H1 (cell line): ENCODE measurements around the gene TBC1D17. TPM values are rescaled to one million over a fixed set of nuclear protein-coding genes. Genes with fewer than 3 reads are reported as not detected.

Source experiments
- CTCF ChIA-PET: fragments of 300-600 bp; sonication (Branson Sonifier 250); formaldehyde crosslinking; loops from one replicate; lab custom pipeline; 2021; ENCODE audit not compliant: partially characterized antibody; lab: Charles Lee
- POLR2A ChIA-PET: fragments of 300-600 bp; sonication (Branson Sonifier 250); formaldehyde crosslinking; loops from one replicate; lab custom pipeline; 2021; ENCODE audit warnings: inconsistent platforms; ENCODE audit not compliant: partially characterized antibody; lab: Charles Lee
- DNase-seq, 2 experiments: peaks; one replicate each; pipeline versions ENCODE4 v3.0.0 to v3.0.0-alpha.2; 2010 to 2022; ENCODE audit warnings: low spot score in 2 of 2, low read depth in 1 of 2, mixed read lengths in 1 of 2
- FAIRE-seq: peaks from 2 replicates; lab custom pipeline; 2011; peaks lifted over from hg19 to GRCh38; lab: Jason Lieb, UNC
- H2AFZ ChIP-seq: 2 replicates; pipeline ENCODE4 v1.8.1; 2012; ENCODE audit warnings: low read length, inconsistent platforms
- H2AK5ac ChIP-seq: 2 replicates; pipeline ENCODE4 v1.6.1; 2013; ENCODE audit warnings: low read depth, low read length
- H2BK120ac ChIP-seq: replicated peaks from 2 replicates; pipeline ENCODE3; 2013; ENCODE audit warnings: low read depth, low read length, inconsistent platforms
- H2BK12ac ChIP-seq: 2 replicates; pipeline ENCODE4 v1.6.1; 2013; ENCODE audit warnings: low read depth, low read length
- H2BK15ac ChIP-seq: 2 replicates; pipeline ENCODE4 v1.6.1; 2013; ENCODE audit warnings: low read length
- H2BK20ac ChIP-seq: 2 replicates; pipeline ENCODE4 v1.6.1; 2013; ENCODE audit warnings: low read length
- H2BK5ac ChIP-seq: 2 replicates; pipeline ENCODE4 v1.6.1; 2013; ENCODE audit warnings: low read depth, low read length
- H3K14ac ChIP-seq: 2 replicates; pipeline ENCODE4 v1.6.1; 2013; ENCODE audit warnings: inconsistent platforms; ENCODE audit not compliant: insufficient read length
- H3K18ac ChIP-seq: 2 replicates; pipeline ENCODE4 v1.6.1; 2013; ENCODE audit warnings: low read length; ENCODE audit errors: extremely low read depth
- H3K23ac ChIP-seq: 2 replicates; pipeline ENCODE4 v1.6.1; 2013; ENCODE audit warnings: inconsistent platforms; ENCODE audit not compliant: insufficient read length
- H3K23me2 ChIP-seq: 2 replicates; pipeline ENCODE4 v1.6.1; 2013; ENCODE audit warnings: low read depth, low read length
- H3K27ac ChIP-seq: 2 replicates; pipeline ENCODE4 v1.6.1; 2011; ENCODE audit warnings: low read depth, low read length, inconsistent platforms
- H3K27me3 ChIP-seq, 4 experiments: replicated peaks in 1 of 4; 1 replicate in 1 of 4; 2 replicates in 3 of 4; pipeline versions ENCODE4 v1.6.1 to v1.8.1; 2011 to 2013; ENCODE audit warnings: low read length in 3 of 4, mild to moderate bottlenecking in 3 of 4, inconsistent platforms in 2 of 4, mixed read lengths in 2 of 4, moderate library complexity in 1 of 4; ENCODE audit not compliant: control insufficient read depth in 3 of 4, insufficient read depth in 3 of 4; ENCODE audit errors: extremely low read depth in 1 of 4
- H3K36me3 ChIP-seq, 4 experiments: 2 replicates each; pipeline versions ENCODE4 v1.6.1 to v1.8.1; 2011 to 2013; ENCODE audit warnings: mild to moderate bottlenecking in 4 of 4, low read length in 3 of 4, moderate library complexity in 2 of 4, control low read depth in 1 of 4, inconsistent platforms in 1 of 4; ENCODE audit not compliant: insufficient read depth in 4 of 4, control insufficient read depth in 2 of 4
- H3K4ac ChIP-seq: replicated peaks from 2 replicates; pipeline ENCODE3; 2013; ENCODE audit warnings: low read length, low read depth, mixed read lengths, inconsistent platforms; ENCODE audit not compliant: insufficient read length
- H3K4me1 ChIP-seq, 4 experiments: replicated peaks in 1 of 4; 1 replicate in 1 of 4; 2 replicates in 3 of 4; pipeline versions ENCODE4 v1.6.1 to v1.8.1; 2011 to 2013; ENCODE audit warnings: low read length in 3 of 4, inconsistent platforms in 2 of 4, mixed read lengths in 1 of 4; ENCODE audit not compliant: insufficient read depth in 4 of 4, control insufficient read depth in 3 of 4
- H3K4me2 ChIP-seq, 2 experiments: 2 replicates each; pipeline versions ENCODE4 v1.6.1 to v1.8.1; 2011 to 2013; ENCODE audit warnings: low read depth in 2 of 2, low read length in 2 of 2, control low read depth in 1 of 2, inconsistent platforms in 1 of 2, mild to moderate bottlenecking in 1 of 2; ENCODE audit not compliant: insufficient read depth in 1 of 2
- H3K4me3 ChIP-seq, 4 experiments: fragments of 200-600, 300-600 bp in 1 of 4; sonication (generic), shearing (Covaris generic), sonication (Bioruptor Twin) in 1 of 4; 2 replicates each; pipeline versions ENCODE4 v1.5.1 to v1.8.1; 2011 to 2016; ENCODE audit warnings: low read length in 4 of 4, low read depth in 3 of 4, control low read depth in 2 of 4, inconsistent platforms in 2 of 4, mild to moderate bottlenecking in 2 of 4, mixed read lengths in 1 of 4, moderate library complexity in 1 of 4; ENCODE audit not compliant: insufficient read depth in 2 of 4; ENCODE audit errors: extremely low read depth in 1 of 4
- H3K56ac ChIP-seq: replicated peaks from 2 replicates; pipeline ENCODE3; 2013; ENCODE audit warnings: low read depth, mild to moderate bottlenecking, mixed read lengths, low read length, inconsistent platforms; ENCODE audit not compliant: insufficient read length
- H3K79me1 ChIP-seq: 2 replicates; pipeline ENCODE4 v1.6.1; 2013; ENCODE audit warnings: low read depth, low read length, control low read depth
- H3K79me2 ChIP-seq, 2 experiments: 2 replicates each; pipeline versions ENCODE4 v1.6.1 to v1.8.1; 2012 to 2013; ENCODE audit warnings: low read length in 2 of 2, mild to moderate bottlenecking in 2 of 2, inconsistent platforms in 1 of 2; ENCODE audit not compliant: insufficient read depth in 2 of 2, control insufficient read depth in 1 of 2
- H3K9ac ChIP-seq, 4 experiments: replicated peaks in 1 of 4; 1 replicate in 1 of 4; 2 replicates in 3 of 4; pipeline versions ENCODE4 v1.6.1 to v1.8.1; 2011 to 2013; ENCODE audit warnings: low read depth in 3 of 4, low read length in 3 of 4, control low read depth in 2 of 4, mild to moderate bottlenecking in 2 of 4, moderate library complexity in 2 of 4, inconsistent platforms in 1 of 4; ENCODE audit errors: extremely low read depth in 1 of 4
- H3K9me3 ChIP-seq, 2 experiments: 2 replicates each; pipeline versions ENCODE4 v1.6.1 to v1.8.1; 2012 to 2013; ENCODE audit warnings: mild to moderate bottlenecking in 2 of 2, moderate library complexity in 2 of 2, control low read depth in 1 of 2, inconsistent platforms in 1 of 2, low read depth in 1 of 2, low read length in 1 of 2, mixed read lengths in 1 of 2; ENCODE audit not compliant: insufficient read depth in 2 of 2
- H4K20me1 ChIP-seq, 2 experiments: replicated peaks in 1 of 2; 2 replicates each; pipeline versions ENCODE3 to v1.8.1; 2011 to 2013; ENCODE audit warnings: inconsistent platforms in 2 of 2, low read length in 2 of 2, mild to moderate bottlenecking in 1 of 2; ENCODE audit not compliant: insufficient read depth in 2 of 2, control insufficient read depth in 1 of 2
- H4K5ac ChIP-seq: 2 replicates; pipeline ENCODE4 v1.6.1; 2013; ENCODE audit warnings: low read length, low read depth, mixed read lengths, inconsistent platforms; ENCODE audit not compliant: insufficient read length
- H4K8ac ChIP-seq: 2 replicates; pipeline ENCODE4 v1.8.0; 2013; ENCODE audit warnings: mild to moderate bottlenecking, moderate library complexity, low read length, inconsistent platforms; ENCODE audit not compliant: insufficient read depth; ENCODE audit errors: extremely low read depth
- H4K91ac ChIP-seq: replicated peaks from 2 replicates; pipeline ENCODE3; 2013; ENCODE audit warnings: low read length, mixed read lengths, inconsistent platforms; ENCODE audit not compliant: insufficient read length
- CEBPB ChIP-seq: IDR thresholded peaks from 2 replicates; pipeline ENCODE4 v1.6.1; 2012; ENCODE audit warnings: low read depth, low read length
- CTBP2 ChIP-seq: IDR thresholded peaks from 2 replicates; pipeline ENCODE4 v1.7.0; 2011; ENCODE audit warnings: borderline replicate concordance, mild to moderate bottlenecking, moderate library complexity, mixed read lengths, low read length; ENCODE audit not compliant: insufficient read depth, insufficient read length
- EGR1 ChIP-seq: IDR thresholded peaks from 2 replicates; pipeline ENCODE4 v1.6.1; 2011; ENCODE audit warnings: low read depth, low read length, borderline replicate concordance
- EP300 ChIP-seq, 2 experiments: IDR thresholded peaks; 1 replicate in 1 of 2; 2 replicates in 1 of 2; pipeline ENCODE4 v1.6.1; 2011 to 2012; ENCODE audit warnings: low read depth in 2 of 2, low read length in 2 of 2, mild to moderate bottlenecking in 2 of 2, borderline replicate concordance in 1 of 2, inconsistent platforms in 1 of 2, moderate library complexity in 1 of 2
- HDAC6 ChIP-seq: IDR thresholded peaks from one replicate; pipeline ENCODE4 v1.7.1; 2012; ENCODE audit warnings: low read depth, mild to moderate bottlenecking, inconsistent platforms, low read length, moderate library complexity
- MAX ChIP-seq: IDR thresholded peaks from 2 replicates; pipeline ENCODE4 v1.6.1; 2012; ENCODE audit warnings: inconsistent platforms
- PHF8 ChIP-seq: fragments of 200-600 bp; sonication (generic); conservative IDR thresholded peaks from 2 replicates; pipeline ENCODE4 v1.7.1; 2012; ENCODE audit warnings: low read depth, mild to moderate bottlenecking, inconsistent platforms, low read length, moderate library complexity
- RAD21 ChIP-seq, 2 experiments: IDR thresholded peaks in 1 of 2; conservative IDR thresholded peaks in 1 of 2; 2 replicates each; pipeline ENCODE4 v1.6.1; 2011; ENCODE audit warnings: low read depth in 2 of 2, low read length in 2 of 2, improper control_type of control experiment in 1 of 2, inconsistent platforms in 1 of 2, mild to moderate bottlenecking in 1 of 2, moderate library complexity in 1 of 2
- SUZ12 ChIP-seq: fragments of 200-600 bp; sonication (generic); IDR thresholded peaks from 2 replicates; pipeline ENCODE4 v1.6.1; 2012; ENCODE audit warnings: mild to moderate bottlenecking, inconsistent platforms, low read length, moderate library complexity, mixed read lengths
- TAF1 ChIP-seq: IDR thresholded peaks from 2 replicates; pipeline ENCODE4 v1.6.1; 2011; ENCODE audit warnings: mild to moderate bottlenecking, low read depth, low read length
- WGBS, 2 experiments: shearing (Covaris generic) in 1 of 2; methylation state at CpG; one replicate each; pipeline versions ENCODE4 v1.1.6 to v1.1.7; 2013 to 2015; ENCODE audit warnings: low lambda C conversion rate in 2 of 2, mixed read lengths in 2 of 2, inconsistent platforms in 1 of 2, low coverage in 1 of 2, missing lambda C conversion rate in 1 of 2; ENCODE audit not compliant: insufficient replicate concordance in 2 of 2, insufficient coverage in 1 of 2, insufficient read length in 1 of 2; ENCODE audit errors: extremely low coverage in 1 of 2, missing lambda C conversion rate in 1 of 2; 5-methylcytosine and 5-hydroxymethylcytosine counted together
- polyA plus RNA-seq, 7 experiments: library from polyadenylated mRNA; depleted of rRNA in 3 of 7; stranded (reverse) in 5 of 7; unstranded in 2 of 7; fragments of >200 nt in 5 of 7; fragments of 200-250 nt in 2 of 7; gene quantifications; 1 replicate in 5 of 7; 2 replicates in 1 of 7; 4 replicates in 1 of 7; pipeline versions ENCODE4 v1.2.1 to v1.2.3, GENCODE V29; 2011 to 2013; ENCODE audit warnings: missing spikeins in 2 of 7, mixed read lengths in 2 of 7
- total RNA-seq: library from RNA; stranded (reverse); fragmentation: NEBNext Ultra II Directional; extraction: Animal tissue kit (Norgen Biotek cat#: 25700); gene quantifications from 2 replicates; pipeline ENCODE4 v1.2.1, GENCODE V29; 2021
- TF ChIP-seq, protein P1 (sequence below): IDR thresholded peaks from 2 replicates; pipeline ENCODE4 v1.6.1; 2012; ENCODE audit warnings: inconsistent platforms

TBC1D17 gene
- total and polyA plus RNA-seq, 2 of the 8 experiments (the other 6 are each of a cell fraction or from before 2014, with no cell fraction given): 30.3 to 44.9 TPM

GRCh38 chr19:49891393-49891792 lies 13.9 kb downstream of the TBC1D17 start:
- Histone ChIP-seq H2BK12ac (no peak overlapping the region), H3K79me2 (no peaks in the 10 kb centered on the region), H3K4me3 (peak overlapping the region in 1 of 4 experiments; percentile 44; a peak in 3 of 8 replicates), H3K56ac (no peak overlapping the region), H4K5ac (no peak overlapping the region), H3K9me3 (peaks cover 0 to 10% of the 10 kb centered on the region in 2 experiments; a peak in 3 of 4 replicates), H2BK20ac (no peak overlapping the region), H3K9ac (no peak overlapping the region), H3K18ac (no peak overlapping the region; the same call in 1 of the 2 replicates), H3K23me2 (peaks cover 2% of the 10 kb centered on the region; the same call in 1 of the 2 replicates), H3K36me3 (peaks cover 0 to 10% (median 0%) of the 10 kb centered on the region in 4 experiments; a peak in 2 of 8 replicates), H4K20me1 (peaks cover 0 to 5% of the 10 kb centered on the region in 2 experiments), H2BK15ac (peak overlapping the region; percentile 29; the same call in 1 of the 2 replicates), H3K27me3 (peaks cover 0 to 11% (median 6%) of the 10 kb centered on the region in 4 experiments; a peak in 4 of 7 replicates), H3K79me1 (no peaks in the 10 kb centered on the region), H2AFZ (no peak overlapping the region), H2BK120ac (no peak overlapping the region), H3K27ac (no peak overlapping the region), H3K23ac (no peak overlapping the region), H3K4me2 (peak overlapping the region in 1 of 2 experiments; percentile 65; a peak in 3 of 4 replicates), H2BK5ac (no peak overlapping the region), H4K8ac (peak overlapping the region; percentile 60; the same call in 1 of the 2 replicates), H3K14ac (no peak overlapping the region), H2AK5ac (no peak overlapping the region), H3K4ac (no peak overlapping the region), H4K91ac (no peak overlapping the region), H3K4me1 (peaks cover 0 to 10% (median 8%) of the 10 kb centered on the region in 4 experiments; a peak in 5 of 7 replicates)
- DNase-seq (no peak), FAIRE-seq (no peak)
- ChIA-PET CTCF (interaction anchor here (0.8 to 2.2 kb wide), 5 partner anchors 10 to 245 kb away, joined by 3 to 7 read pairs (median 3); no protein-coding TSS in a partner anchor), POLR2A (interaction anchor here (0.8 to 9.5 kb wide), 13 partner anchors 10 to 65 kb away, joined by 3 to 82 read pairs (median 4); partner anchors contain the start of genes AKT1S1, ATF5, NUP62 and TBC1D17)
- 90% methylated on average over 17 of the region's 17 CpGs; no CpG with 5 or more reads in 1 of the 2 experiments for WGBS, 2 experiments
- TF ChIP-seq, protein P1, sequence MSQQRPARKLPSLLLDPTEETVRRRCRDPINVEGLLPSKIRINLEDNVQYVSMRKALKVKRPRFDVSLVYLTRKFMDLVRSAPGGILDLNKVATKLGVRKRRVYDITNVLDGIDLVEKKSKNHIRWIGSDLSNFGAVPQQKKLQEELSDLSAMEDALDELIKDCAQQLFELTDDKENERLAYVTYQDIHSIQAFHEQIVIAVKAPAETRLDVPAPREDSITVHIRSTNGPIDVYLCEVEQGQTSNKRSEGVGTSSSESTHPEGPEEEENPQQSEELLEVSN: no peak
- no peak for TF ChIP-seq EGR1
- no peak for TF ChIP-seq MAX
- no peak for TF ChIP-seq SUZ12
- TF ChIP-seq CTBP2: no peak
- no peak for TF ChIP-seq PHF8
- TF ChIP-seq RAD21 (IDR thresholded peaks at IDR 0.05 in 1 of 2, conservative IDR thresholded peaks at IDR 0.05 in 1 of 2; ENCODE audit: low read depth in 2 of 2, low read length in 2 of 2): no peak
- TF ChIP-seq CEBPB: no peak
- no peak for TF ChIP-seq TAF1
- TF ChIP-seq EP300 (IDR thresholded peaks at IDR 0.05; ENCODE audit: borderline replicate concordance in 1 of 2, low read depth in 2 of 2, low read length in 2 of 2): no peak
- TF ChIP-seq HDAC6: no peak
